ENCODE data around the gene DPP10.

DNA sequence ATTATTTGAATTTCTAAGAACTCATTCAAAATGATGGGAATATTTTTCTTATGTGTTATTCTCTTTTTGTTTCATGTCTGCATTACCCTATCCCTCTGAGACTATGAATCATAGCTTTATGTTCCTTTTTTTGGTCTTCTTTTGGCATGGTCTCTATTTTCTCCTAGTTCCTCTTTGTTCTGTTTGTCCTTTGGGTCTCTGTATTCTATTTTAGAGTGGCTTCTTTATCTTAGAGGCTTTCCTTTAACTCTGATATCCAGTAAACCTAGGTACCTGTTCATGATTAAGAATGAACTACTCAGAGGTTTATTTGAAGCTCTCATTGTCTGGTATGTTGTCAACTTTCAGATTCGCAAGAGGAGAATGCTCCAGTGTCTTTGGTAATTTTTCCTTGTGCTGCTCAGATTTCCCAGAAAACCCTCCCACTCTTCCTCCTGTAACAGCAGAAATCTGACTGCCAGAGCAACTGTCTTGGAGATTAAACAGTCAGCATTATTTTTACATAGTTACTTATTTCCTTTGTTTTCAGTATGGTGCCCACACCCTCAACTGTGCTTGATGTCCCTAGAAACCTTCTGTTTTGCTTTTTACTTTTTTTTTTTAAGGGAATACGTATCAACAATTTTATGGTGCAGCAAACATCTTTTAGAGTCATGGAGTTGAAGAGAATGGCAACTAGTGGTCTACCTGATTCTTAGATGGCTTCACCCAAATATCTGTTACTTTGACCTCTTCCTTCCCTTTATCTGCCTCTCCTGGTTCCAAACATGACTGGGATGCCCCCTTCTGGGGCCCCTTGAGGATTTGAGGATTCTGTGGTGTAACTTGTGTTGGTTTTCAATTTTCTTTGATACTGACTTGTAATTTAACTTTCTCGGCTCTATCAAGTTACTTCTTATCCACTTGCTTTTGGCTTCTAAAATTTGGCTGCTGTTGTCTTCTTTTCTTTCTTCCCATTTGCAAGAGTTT, 92.0 kb downstream of the DPP10 start:
- TF ChIP-seq, protein P1, sequence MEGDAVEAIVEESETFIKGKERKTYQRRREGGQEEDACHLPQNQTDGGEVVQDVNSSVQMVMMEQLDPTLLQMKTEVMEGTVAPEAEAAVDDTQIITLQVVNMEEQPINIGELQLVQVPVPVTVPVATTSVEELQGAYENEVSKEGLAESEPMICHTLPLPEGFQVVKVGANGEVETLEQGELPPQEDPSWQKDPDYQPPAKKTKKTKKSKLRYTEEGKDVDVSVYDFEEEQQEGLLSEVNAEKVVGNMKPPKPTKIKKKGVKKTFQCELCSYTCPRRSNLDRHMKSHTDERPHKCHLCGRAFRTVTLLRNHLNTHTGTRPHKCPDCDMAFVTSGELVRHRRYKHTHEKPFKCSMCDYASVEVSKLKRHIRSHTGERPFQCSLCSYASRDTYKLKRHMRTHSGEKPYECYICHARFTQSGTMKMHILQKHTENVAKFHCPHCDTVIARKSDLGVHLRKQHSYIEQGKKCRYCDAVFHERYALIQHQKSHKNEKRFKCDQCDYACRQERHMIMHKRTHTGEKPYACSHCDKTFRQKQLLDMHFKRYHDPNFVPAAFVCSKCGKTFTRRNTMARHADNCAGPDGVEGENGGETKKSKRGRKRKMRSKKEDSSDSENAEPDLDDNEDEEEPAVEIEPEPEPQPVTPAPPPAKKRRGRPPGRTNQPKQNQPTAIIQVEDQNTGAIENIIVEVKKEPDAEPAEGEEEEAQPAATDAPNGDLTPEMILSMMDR (IDR thresholded peaks at IDR 0.05): no peak
- no peak for TF ChIP-seq POLR2A (IDR thresholded peaks at IDR 0.05)

Data from esophagus squamous epithelium (tissue), 4 donors.